Measurements from ENCODE around the gene IFI27L1.

GRCh38 chr14:94113908-94114588, 32.9 kb downstream of the IFI27L1 start:
- TF ChIP-seq CTCF (conservative IDR thresholded peaks at IDR 0.05; ENCODE audit: low read length) (no peak), EZH2phosphoT487 (IDR thresholded peaks at IDR 0.05; ENCODE audit: borderline replicate concordance) (no peak)

Measured in Loucy (cell line).